OCI-LY7 (cell line): Measurements from ENCODE around the gene LILRB2.
"Not testable (repeated sequence)": the region's sequence is repeated elsewhere in the genome, so short reads cannot be mapped to it uniquely, and the experiment has no call there.

Experiments used
- CTCF ChIP-seq: fragments of 200-600 bp; sonication (generic); conservative IDR thresholded peaks from 2 replicates; pipeline ENCODE4 v1.5.1; 2014; ENCODE audit warnings: mild to moderate bottlenecking, antibody characterized with exemption, low read length, moderate library complexity, mixed read lengths
- EZH2phosphoT487 ChIP-seq: fragments of 200-600 bp; sonication (generic); IDR thresholded peaks from 2 replicates; pipeline ENCODE4 v1.6.1; 2018; ENCODE audit warnings: low read depth, borderline replicate concordance, mild to moderate bottlenecking, mixed run types, antibody characterized with exemption, low read length, moderate library complexity, mixed read lengths

DNA sequence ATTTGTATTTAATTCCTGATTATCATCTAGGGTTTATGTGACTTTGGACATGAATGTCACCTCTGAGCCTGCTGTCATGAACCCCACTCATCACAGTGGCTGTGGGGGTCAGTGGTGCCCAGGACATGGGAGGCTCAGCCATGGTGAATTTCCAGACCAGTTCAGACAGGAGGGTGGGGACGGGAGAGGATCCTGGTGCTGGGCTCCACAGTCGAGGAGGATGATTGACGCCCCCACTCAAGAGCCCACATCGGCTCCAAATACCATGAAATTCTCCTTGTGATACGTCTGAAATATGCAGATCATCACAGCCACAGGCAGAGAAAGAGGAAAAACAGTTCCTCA lies 57.0 kb downstream of the LILRB2 start:
- TF ChIP-seq CTCF, EZH2phosphoT487: not testable (repeated sequence)
